ENCODE results near the gene TBC1D22A. TPM values are rescaled to one million over a fixed set of nuclear protein-coding genes. Genes with fewer than 3 reads are reported as not detected.

Gene TBC1D22A
- total RNA-seq, 1 donor from 2014 or later, result 23.2 TPM

GRCh38 chr22:46951973-46952372 is 189.5 kb downstream of the TBC1D22A start:
- no peak for TF ChIP-seq CTCF (IDR thresholded peaks at IDR 0.05; ENCODE audit: unreplicated experiment)
- no peak for DNase-seq (ENCODE audit: low spot score, unreplicated experiment)
- no peak overlapping the region for H3K27ac Mint-ChIP-seq
- H3K36me3 Mint-ChIP-seq (ENCODE audit: insufficient read depth), result peaks cover 3% of the 10 kb centered on the region
- H3K27me3 Mint-ChIP-seq, result no peaks in the 10 kb centered on the region
- H3K9me3 Mint-ChIP-seq (ENCODE audit: low read depth), result no peaks in the 10 kb centered on the region
- no peak overlapping the region for H3K4me3 Mint-ChIP-seq (ENCODE audit: low read depth)
- H3K4me1 Mint-ChIP-seq (ENCODE audit: low read depth), result peaks cover 5% of the 10 kb centered on the region

GRCh38 chr22:46953968-46954765 is 191.7 kb downstream of the TBC1D22A start:
- Mint-ChIP-seq H3K27me3 (no peaks in the 10 kb centered on the region), H3K27ac (no peak overlapping the region), H3K36me3 (ENCODE audit: insufficient read depth) (no peaks in the 10 kb centered on the region), H3K9me3 (ENCODE audit: low read depth) (no peaks in the 10 kb centered on the region), H3K4me1 (ENCODE audit: low read depth) (no peaks in the 10 kb centered on the region), H3K4me3 (ENCODE audit: low read depth) (no peak overlapping the region)
- no peak for DNase-seq (ENCODE audit: low spot score, unreplicated experiment)
- TF ChIP-seq CTCF (IDR thresholded peaks at IDR 0.05; ENCODE audit: unreplicated experiment), result no peak

- H3K9me3 Mint-ChIP-seq (ENCODE audit: low read depth), result no peaks in the 10 kb centered on the region
- DNase-seq (ENCODE audit: low spot score, unreplicated experiment), result no peak
- H3K4me1 Mint-ChIP-seq (ENCODE audit: low read depth), result no peaks in the 10 kb centered on the region
- TF ChIP-seq CTCF (IDR thresholded peaks at IDR 0.05; ENCODE audit: unreplicated experiment), result no peak
- H3K27ac Mint-ChIP-seq, result no peak overlapping the region
- no peaks in the 10 kb centered on the region for H3K36me3 Mint-ChIP-seq (ENCODE audit: insufficient read depth)
- H3K4me3 Mint-ChIP-seq (ENCODE audit: low read depth), result no peak overlapping the region
- H3K27me3 Mint-ChIP-seq, result no peaks in the 10 kb centered on the region
These were observed 192.3 kb downstream of the TBC1D22A start for GRCh38 chr22:46954781-46955180.

- Mint-ChIP-seq H3K9me3 (ENCODE audit: low read depth) (no peaks in the 10 kb centered on the region), H3K4me1 (ENCODE audit: low read depth) (no peaks in the 10 kb centered on the region), H3K27ac (no peak overlapping the region), H3K4me3 (ENCODE audit: low read depth) (no peak overlapping the region), H3K27me3 (no peaks in the 10 kb centered on the region), H3K36me3 (ENCODE audit: insufficient read depth) (no peaks in the 10 kb centered on the region)
- no peak for TF ChIP-seq CTCF (IDR thresholded peaks at IDR 0.05; ENCODE audit: unreplicated experiment)
- DNase-seq (ENCODE audit: low spot score, unreplicated experiment), result no peak
These were observed 194.2 kb downstream of the TBC1D22A start for GRCh38 chr22:46956498-46957215.

GRCh38 chr22:46957521-46957920 is 195.1 kb downstream of the TBC1D22A start:
- Mint-ChIP-seq H3K9me3 (ENCODE audit: low read depth) (no peaks in the 10 kb centered on the region), H3K36me3 (ENCODE audit: insufficient read depth) (no peaks in the 10 kb centered on the region), H3K27me3 (no peaks in the 10 kb centered on the region), H3K27ac (no peak overlapping the region), H3K4me3 (ENCODE audit: low read depth) (no peak overlapping the region), H3K4me1 (ENCODE audit: low read depth) (no peaks in the 10 kb centered on the region)
- no peak for DNase-seq (ENCODE audit: low spot score, unreplicated experiment)
- TF ChIP-seq CTCF (IDR thresholded peaks at IDR 0.05; ENCODE audit: unreplicated experiment), result no peak

Measured in progenitor cell of endocrine pancreas (in vitro differentiated cells).